M059J (cell line): Measurements from ENCODE around the gene RBMS3. TPM values are rescaled to one million over a fixed set of nuclear protein-coding genes. Genes with fewer than 3 reads are reported as not detected.
"Not testable (repeated sequence)": the region's sequence is repeated elsewhere in the genome, so short reads cannot be mapped to it uniquely, and the experiment has no call there.

Source experiments
- DNase-seq: peaks from one replicate; pipeline ENCODE4 v3.0.0-alpha.2; 2012; ENCODE audit warnings: low read depth
- total RNA-seq: library from RNA; depleted of rRNA; stranded (reverse); fragments of >200 nt; shearing (Covaris generic); gene quantifications from 2 replicates; pipeline ENCODE4 v1.2.3, GENCODE V29; 2014

RBMS3 gene
- total RNA-seq, 1 experiment from 2014 or later: 7.9 TPM

DNA sequence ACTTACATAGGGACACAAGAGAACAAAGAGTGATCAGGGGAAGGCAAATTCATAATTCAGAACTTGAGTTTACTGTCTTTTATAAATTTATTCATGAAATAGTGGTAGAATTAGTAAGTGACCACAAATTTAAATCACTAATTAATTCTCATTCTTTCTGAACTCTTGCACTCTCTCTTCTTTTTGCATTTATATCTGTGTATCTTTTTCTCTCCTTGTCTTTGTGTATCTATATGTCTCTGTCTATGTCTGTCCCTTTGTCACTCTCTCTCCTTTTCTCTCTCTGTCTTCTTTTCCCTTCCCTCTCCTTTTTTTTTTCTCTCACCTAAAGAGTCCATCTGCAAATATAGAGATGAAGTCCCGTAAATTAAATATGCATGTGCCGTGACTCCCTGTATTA lies 31.5 kb downstream of the RBMS3 start:
- no peak for DNase-seq

DNA sequence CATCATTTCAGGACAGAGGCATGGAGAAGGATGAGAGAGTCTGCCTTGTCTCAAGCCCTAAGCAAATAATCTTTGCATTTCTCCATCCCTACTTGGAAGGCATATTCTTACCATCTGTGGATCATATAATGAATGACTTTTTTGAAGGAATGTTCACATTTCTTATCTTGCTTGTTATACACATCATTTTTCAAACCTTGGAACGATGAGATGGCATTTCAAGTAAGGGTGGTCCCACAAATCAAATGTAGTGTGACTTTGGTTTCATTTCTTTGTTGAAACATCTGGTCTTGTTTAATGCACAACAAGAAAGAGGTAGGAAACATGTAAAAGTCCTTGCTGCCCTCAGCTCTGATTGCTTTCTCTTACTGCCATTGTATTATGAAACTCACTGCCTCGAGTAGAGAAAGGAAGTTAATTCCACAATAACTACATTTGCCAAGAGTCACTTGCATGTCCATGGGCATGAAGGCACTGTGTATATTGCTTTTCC lies 32.1 kb downstream of the RBMS3 start:
- DNase-seq: no peak

DNA sequence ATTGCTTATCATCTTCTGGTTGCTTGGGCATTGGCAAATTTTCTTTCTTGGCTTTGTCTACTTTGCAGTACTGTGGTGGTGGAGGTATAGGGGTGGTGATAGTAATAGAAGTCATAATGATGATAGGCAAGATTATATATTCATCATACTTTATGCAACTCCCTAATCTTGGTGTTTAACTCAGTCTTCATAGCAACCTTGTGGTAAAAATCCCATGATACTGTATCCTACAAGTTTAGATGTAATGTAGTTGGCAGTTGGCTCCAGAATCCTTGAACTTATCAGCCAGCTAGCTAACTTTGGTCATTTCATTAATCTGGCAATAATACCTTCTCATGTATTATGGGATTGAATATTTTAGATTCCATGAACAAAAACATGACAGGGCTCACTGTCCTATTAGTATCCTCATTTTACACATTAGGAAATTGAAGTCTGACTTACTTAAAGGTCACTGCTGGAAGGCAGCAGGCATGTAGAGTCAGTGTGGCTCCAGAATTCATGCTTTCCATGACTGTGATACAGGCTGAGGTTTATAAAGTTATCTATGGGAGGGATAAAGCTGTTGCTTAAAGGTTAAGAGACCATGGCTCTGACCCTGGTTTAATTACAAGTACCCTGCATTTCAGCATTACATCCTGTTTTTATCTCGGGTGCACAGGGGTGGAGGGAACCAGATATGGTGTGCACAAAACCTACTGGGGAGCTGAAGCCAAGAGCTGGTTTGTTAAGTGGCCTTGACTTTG lies 33.3 kb downstream of the RBMS3 start:
- no peak for DNase-seq

DNA sequence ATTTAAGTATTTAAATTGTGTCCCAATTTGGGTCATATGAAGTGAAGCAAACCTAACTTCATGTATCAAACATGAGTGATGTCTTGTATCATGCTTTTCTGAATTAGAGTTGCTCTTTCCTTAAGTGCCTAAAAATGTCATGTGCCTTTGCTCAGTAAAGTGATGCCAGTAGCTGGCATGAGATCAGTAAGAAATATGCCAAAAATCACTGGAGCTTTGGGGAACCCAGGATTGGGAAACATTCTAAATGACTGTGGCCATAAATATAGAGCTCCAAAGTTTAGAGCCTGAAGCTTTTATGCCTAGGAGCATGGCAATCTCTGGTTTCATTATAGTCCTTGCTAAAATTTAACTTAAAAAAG lies 33.8 kb downstream of the RBMS3 start:
- DNase-seq: no peak

DNA sequence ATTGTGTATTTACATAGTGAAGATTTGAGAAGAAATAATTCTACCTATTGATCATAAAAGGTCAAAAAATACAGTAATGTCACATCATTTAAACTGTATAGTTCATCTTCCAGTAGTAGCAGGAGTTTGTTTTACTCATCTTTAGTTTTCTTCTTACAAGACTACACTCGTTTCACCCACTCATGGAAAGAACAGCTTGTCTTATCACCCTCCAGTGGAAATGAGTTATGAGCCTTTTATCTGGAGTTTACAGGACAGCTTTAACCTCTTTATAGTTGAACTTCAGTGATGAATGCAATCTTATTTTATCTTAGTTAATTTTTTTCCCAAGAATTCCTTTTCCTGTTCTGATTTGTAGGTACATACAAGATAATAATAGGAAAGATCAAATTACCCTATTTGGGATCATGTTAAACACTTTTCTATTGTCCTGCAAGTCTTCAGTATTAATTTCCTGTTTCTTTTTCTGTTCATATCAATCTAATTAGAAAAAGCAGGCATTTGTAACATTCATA lies 36.8 kb downstream of the RBMS3 start:
- no peak for DNase-seq

DNA sequence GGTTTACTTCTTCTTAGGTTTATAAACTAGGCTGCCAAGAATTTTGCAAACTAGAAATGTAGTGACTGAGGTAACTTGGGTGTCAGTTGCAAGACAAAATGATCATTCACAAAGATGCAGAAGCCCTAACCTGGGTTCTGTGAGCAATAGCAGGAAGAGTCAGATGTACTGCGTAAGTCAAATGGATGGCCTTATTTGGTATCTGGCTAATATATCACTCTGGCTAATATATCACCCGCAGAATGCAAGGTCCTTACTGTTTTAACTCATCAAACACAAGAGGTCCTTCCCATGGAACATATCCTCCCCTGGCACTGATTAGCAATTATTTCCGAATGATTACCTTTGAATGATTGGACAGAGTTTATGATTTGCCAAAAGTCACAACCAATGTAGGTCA lies 37.4 kb downstream of the RBMS3 start:
- no peak for DNase-seq

DNA sequence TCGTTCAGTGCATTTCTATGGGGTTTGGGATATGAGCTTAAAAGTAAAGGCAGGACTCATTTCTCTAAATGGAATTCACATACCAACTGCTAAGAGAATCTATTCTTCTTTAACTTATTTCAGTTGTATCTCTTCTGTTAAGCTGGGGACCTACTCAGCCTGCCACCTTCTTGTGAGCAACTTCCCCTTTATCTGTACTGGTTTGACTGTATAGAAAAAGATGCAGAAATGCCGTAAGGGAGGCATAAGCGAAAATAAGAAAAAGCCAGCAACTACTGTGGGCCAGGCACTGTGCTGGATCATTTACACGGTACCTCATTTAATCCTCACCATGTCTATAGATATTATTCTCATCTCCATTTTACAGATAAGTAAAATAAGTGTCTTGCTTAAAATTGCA lies 38.4 kb downstream of the RBMS3 start:
- no peak for DNase-seq

DNA sequence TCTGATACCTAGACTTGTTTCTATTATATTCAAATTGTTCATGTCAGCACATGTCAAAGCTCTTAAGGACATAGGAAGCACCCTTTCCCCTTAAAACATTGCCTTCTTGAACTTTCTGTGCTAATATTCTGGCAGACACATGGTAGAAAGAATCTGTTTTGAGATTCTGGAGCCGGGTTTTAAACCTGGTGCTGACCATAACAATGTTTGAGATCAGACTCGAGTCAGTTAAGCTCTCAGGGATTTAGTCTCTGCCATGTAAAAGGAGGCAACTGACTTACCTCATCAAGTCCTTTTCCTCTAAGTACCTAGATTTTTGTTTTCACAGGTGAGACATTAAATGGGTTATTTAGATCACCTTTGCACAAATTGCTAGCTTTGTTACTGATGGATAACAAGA lies 38.9 kb downstream of the RBMS3 start:
- DNase-seq: no peak

DNA sequence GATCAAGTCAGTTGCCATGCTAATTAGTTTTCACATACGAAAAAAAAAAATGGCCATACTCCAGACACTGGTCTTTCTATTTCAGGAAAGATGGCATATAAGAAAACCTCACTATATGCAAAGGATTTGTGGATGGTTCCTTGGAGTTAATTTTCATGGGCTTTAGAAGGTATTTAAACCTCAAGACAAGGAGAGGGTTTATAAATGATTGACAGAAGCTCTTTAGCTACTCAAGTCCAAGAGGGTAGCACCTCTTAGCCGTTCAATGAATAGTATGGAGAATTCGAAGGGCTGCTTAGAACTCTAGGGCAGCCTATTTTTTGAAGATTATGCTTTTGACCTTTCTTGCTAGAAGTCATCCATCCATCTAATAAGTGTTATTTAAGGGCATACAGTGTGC lies 41.7 kb downstream of the RBMS3 start:
- no peak for DNase-seq

DNA sequence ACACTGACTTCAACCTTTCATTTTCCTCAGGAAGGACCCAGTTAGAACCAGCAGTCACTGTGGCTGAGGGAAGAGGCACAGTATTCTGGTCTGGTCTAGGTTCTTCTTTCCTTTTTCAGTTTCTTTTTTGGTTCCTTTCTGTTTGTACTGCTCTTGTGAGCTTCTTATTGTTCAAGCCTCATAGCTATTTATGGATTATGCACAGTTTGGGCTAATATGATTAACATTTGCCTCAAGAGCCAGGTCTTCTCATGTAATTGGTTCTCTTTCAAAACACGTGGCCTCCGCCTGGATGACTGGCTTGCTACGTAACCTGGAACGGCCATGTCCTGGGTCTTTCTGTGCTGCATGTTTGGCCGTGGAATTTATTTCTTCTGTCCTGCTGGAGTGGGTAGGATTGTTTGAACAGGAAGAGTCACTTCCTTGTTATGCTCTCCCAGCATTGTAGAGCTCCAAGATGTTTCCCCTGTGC lies 43.3 kb downstream of the RBMS3 start:
- DNase-seq: peak; percentile 67

DNA sequence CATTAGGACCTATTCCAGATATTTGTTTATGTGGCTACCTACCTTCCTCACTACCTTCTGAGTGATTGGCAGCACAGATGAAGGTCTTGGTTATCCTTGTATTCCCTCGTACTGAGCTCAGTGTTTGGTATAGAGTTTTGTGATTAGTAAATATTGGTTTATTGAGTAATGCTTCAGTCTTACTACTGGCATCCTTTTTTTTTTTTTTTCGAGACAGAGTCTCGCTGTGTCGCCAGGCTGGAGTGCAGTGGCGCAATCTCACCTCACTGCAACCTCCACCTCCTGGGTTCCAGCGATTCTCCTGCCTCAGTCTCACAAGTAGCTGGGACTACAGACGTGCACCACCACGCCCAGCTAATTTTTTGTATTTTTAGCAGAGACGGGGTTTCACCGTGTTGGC lies 45.7 kb downstream of the RBMS3 start:
- not testable (repeated sequence) for DNase-seq

DNA sequence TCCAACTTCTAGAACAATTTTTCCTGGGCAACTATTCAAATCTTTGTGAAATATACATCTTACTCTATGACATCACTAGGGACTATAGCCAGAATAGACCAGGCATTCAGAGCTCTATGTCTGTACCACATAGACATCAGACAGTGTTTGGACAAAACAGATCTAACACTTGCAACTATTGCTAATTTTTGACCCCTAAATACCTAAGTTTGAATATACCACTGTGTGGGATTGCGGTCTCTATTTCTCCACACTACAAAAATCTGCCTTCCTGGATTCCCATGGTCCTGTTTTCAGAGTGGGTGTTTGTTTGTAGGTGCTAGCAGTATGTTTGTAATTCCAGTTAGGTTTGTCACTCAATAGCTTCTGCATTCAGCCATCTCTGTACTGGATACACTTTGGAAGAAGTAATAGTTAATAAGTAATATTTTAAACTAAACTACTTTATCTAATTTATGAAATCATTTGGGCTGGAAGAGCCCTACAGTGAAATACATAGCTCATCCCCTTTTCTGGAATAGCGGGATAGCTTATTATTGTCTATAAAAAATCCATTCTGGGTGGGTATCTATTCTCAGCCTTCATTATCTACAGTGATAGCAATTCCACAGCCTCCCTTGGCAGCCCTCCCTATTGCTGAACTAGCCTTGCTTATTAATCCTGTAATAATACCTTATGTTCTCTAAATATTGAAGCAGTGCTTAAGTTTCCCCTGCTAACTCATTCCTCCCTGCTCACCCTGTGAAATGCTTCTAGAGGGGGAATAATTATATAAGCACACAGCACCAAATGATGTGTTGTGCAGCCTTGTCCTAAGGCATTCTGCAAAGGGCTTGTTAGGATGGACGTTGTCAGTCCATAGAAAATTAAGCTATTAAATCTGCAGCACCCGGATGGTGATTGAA lies 49.4 kb downstream of the RBMS3 start:
- no peak for DNase-seq

DNA sequence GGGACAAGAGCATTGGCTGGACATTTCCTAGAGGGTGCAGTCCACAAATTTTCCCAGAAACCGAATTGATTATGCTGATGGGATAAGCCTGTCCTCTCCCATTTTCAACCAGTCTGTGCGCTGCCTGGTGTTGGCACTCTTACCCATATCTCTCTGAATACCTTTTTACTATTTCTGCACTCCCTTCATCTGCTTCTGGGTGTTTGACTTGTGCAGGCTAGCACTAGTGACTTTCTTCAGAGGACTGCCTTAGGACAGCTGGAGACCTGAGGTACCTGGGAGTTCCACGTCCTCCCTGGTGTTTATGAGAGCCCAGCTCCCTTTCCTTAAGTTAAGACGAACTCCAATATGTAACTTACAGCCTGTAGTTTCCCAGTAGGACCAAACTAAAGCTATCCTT lies 50.2 kb downstream of the RBMS3 start:
- no peak for DNase-seq

DNA sequence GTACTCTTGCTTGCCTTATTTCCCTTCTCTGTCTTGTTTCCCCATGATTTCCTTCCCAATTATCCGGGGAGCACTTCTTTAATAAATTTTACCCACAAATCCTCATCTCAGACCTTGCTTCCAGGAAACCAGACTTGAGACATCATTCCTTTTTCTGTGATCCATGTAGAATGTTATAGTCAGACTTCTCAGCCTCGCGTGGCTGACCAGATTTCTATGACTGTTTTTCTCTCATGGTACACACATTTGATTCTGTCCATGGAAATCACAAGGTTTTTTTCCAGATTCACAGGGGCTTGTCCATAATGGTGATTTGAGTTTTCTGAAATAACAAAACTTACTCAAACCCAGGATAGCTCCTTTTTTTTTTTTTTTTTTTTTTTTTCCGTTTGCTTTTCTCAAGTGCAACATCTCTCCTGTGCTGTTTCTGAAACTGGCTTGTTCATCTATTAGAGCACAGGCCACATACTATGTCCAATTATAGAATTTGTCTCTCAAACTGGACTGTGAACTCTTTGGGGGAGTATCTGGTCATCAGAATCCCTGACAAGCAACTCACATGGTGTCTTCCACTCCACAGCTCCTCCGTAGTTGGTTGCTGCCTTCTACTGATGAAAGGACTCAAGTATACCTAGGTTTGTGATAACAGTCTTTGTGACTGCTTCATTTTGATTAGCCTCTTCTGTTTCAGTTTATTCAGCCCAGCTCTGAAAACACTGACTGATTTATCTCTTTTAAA lies 50.8 kb downstream of the RBMS3 start:
- no peak for DNase-seq

DNA sequence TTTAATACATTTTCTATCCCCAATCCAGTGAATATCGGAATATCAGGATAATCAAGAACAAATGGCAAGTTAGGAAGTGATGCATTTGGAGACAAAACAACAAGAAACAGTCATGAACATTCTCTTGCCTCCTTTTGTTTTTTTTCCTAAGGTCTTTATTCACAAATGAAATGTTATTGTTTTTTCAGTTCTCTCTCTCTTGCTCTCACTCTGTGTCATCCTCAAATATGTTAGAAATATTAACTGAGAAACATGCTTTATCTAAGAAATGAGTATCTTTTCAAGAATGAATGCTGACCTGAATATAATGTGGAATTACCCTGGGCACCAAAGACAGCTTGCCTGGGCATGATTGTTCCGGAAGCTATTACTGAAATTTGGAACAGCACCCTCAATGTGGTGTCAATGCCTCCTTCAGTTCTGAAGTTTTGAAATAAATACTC lies 51.3 kb downstream of the RBMS3 start:
- no peak for DNase-seq

DNA sequence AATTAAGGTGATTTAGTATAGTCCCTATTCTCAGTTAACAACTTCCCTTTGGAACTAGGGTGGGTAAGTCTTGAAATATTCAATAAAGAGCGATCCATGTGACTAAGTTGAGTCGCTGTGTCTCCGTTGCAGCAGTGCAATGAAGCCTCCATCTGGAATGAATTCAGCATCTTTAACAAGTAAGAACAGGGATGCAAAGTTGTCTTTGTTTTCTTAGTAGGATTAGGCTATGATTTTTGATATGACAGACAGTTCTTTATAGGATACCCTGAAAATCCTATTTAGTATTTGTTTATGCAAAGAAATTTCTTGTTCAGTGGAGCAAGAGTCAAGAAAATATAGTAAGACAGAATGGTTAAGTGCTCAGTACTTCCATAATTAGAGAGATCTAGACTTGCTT lies 52.7 kb downstream of the RBMS3 start:
- no peak for DNase-seq

DNA sequence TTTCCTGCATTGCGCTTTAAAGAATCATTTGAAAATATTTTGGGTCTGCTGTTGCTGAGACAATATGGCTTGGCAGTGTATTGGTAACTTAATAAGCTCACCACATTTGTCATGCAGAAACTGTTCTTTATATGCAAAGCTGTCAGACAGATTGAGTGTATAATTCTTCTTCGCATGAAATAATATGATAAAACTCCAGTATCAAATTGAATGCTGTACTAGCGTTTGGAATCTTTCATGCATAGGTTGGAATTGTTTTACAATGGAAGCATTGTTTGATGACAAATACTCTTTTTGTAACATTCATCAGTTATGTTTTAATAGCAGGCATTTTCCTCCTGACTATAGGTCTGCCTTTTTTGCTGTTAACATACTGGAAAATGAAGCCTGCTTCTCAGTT lies 53.8 kb downstream of the RBMS3 start:
- no peak for DNase-seq

DNA sequence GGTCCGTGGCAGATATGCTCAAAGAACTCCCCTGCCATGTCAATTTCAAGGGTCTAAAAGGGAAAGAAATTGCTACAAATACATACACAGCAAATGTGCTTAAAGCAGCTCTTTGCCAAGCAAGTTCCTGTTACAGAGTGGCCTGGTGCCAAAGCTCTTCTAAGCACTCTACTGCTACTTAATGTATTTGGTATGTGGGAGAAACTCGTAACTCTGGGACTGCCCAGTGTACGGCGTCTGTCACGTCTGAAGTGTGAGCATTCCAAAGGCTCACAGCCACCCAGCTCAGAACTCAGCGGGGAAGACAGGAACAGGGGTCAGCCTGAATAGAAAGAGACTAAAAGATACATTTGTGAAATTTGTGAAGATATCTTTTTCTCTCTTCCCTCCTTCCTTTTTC lies 54.6 kb downstream of the RBMS3 start:
- DNase-seq: peak; percentile 96

DNA sequence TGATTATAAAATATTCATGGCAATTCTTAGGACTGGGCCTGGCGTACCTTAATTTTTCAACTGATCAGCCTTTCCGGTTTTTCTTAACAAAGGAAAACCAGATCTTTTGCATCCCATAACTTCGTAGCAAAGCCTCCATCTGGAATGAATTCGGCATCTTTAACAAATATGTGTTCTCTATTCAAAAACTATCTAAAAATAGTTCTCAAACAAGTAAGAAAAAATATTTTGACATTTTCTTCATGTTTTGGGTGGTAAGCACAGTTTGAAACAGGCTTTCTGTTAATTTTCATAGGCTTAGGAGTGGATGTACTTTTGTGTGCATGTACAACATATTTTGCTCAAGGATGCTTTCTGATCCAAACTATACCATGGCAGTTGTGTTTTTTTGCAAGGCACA lies 55.1 kb downstream of the RBMS3 start:
- peak; percentile 10 for DNase-seq

DNA sequence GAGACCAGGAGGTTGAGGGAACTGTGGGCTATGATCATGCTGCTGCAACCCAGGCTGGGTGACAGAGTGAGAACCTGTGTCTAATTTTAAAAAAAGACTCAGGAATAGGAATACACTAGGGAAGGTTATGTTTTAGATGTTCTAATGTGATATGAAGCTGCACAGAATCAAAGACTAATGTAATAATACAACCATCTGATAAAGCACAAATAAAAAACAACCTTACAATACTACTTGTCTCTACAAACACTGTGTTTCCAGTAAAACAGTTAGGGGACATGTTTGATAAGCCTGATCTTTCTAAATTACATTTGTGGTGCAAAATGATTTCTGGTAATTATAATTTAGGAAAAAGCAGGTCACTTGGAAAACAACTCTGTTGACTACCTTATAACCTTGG lies 56.7 kb downstream of the RBMS3 start:
- DNase-seq: no peak

DNA sequence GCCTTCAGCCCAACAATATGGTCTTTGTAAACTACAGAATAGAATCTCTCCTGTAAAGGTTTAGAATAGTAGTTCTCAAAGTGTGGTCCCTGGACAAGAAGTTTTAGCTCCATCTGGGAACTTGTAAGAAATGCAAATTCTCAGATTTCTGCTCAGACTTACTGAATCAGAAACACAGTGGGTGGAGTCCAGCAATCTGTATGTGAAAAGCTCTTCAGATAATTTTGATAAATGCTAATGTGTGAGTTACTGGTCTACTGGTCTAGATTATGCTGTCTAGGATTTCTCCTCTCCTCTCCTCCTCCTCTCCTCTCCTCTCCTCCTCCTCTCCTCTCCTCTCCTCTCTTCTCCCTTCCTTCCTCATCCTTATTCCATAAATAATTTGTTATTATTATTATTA lies 57.5 kb downstream of the RBMS3 start:
- DNase-seq: no peak
